ENCODE results near the gene FAT1.

DNA sequence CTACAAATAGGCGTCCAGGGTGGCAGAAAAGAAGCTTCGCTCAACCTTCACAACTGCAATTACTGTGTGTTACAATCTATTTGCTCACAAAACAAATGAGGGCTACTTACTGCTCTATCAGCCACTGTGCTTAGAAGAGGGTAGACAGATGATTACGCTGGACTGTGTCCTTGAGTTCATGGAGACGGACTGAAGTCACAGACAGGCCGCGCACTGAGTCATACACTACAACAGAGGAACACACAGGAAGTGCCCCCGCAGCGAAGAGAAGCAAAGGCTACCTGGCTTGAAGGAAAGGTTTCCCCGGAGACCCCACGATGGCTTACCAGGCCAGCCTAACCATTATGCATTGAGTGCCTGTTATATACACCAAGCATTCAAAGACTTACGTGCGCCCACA is 25.6 kb downstream of the FAT1 start:
- TF ChIP-seq POLR2AphosphoS5 (IDR thresholded peaks at IDR 0.05; ENCODE audit: low read depth, low read length) = no peak
- TF ChIP-seq TAF1 (IDR thresholded peaks at IDR 0.05; ENCODE audit: borderline replicate concordance, low read depth, low read length) = no peak
